ENCODE measurements around the gene LAMC1. TPM values are rescaled to one million over a fixed set of nuclear protein-coding genes. Genes with fewer than 3 reads are reported as not detected.

LAMC1 gene
- total RNA-seq, 1 experiment from 2014 or later, result 61.2 TPM

- Histone ChIP-seq H3K27ac (ENCODE audit: low read depth, low read length) (no peak overlapping the region), H3K36me3 (ENCODE audit: control insufficient read depth in 1 of 2, insufficient read depth in 2 of 2, low read length in 2 of 2) (no peaks in the 10 kb centered on the region), H2AFZ (ENCODE audit: low read depth, low read length, poor library complexity, severe bottlenecking) (no peak overlapping the region), H3K9me3 (ENCODE audit: control insufficient read depth in 1 of 2, insufficient read depth in 1 of 2, low read depth in 1 of 2, low read length in 2 of 2) (no peaks in the 10 kb centered on the region), H3K4me1 (ENCODE audit: control insufficient read depth in 1 of 2, insufficient read depth in 2 of 2, low read length in 2 of 2) (peaks cover 24 to 41% of the 10 kb centered on the region in 2 experiments), H3K9me2 (ENCODE audit: insufficient read depth) (no peaks in the 10 kb centered on the region), H3K27me3 (ENCODE audit: insufficient read depth, low read length) (no peaks in the 10 kb centered on the region), H3K4me2 (ENCODE audit: low read length) (no peak overlapping the region), H3K79me2 (ENCODE audit: insufficient read depth, low read length) (peaks cover 59% of the 10 kb centered on the region), H3K9ac (ENCODE audit: low read length) (no peak overlapping the region), H4K20me1 (ENCODE audit: insufficient read depth) (no peaks in the 10 kb centered on the region), H3K4me3 (replicated peaks in 1 of 2; ENCODE audit: low read depth in 1 of 2, low read length in 2 of 2) (no peak overlapping the region)
- CTCF ChIA-PET, result no interaction called here
- RAD21 ChIA-PET (ENCODE audit: low non-redundant PET in 1 of 2, low total read pairs in 2 of 2, uncharacterized antibody in 2 of 2, unreplicated experiment in 2 of 2), result no interaction called here
- TF ChIP-seq TCF7L2 (IDR thresholded peaks at IDR 0.05; ENCODE audit: borderline replicate concordance, extremely low read depth, insufficient read depth, insufficient read length) (no peak), EGR1 (IDR thresholded peaks at IDR 0.05; ENCODE audit: low read depth) (no peak), CTCF (IDR thresholded peaks at IDR 0.05 in 2 of 3, conservative IDR thresholded peaks at IDR 0.05 in 1 of 3; ENCODE audit: borderline replicate concordance in 1 of 3, insufficient read depth in 1 of 3, low read depth in 2 of 3, low read length in 2 of 3) (no peak), ELF1 (IDR thresholded peaks at IDR 0.05; ENCODE audit: borderline replicate concordance, low read depth) (no peak), SIN3A (IDR thresholded peaks at IDR 0.05; ENCODE audit: low read depth) (no peak)
- BruUV-seq (replicated peaks), result no TSS peak
- intact Hi-C loops (cut with micrococcal nuclease), result no loop called here
- POLR2A ChIA-PET, result no interaction called here
- no peak for ATAC-seq
- no peak for DNase-seq (ENCODE audit: low read depth, low spot score)
Observed at GRCh38 chr1:183087001-183087400, 63.8 kb downstream of the LAMC1 start.

GRCh38 chr1:183089025-183089639 is 65.9 kb downstream of the LAMC1 start:
- no peak overlapping the region for H3K9ac ChIP-seq (ENCODE audit: low read length)
- no TSS peak for BruUV-seq (replicated peaks)
- peak overlapping the region; percentile 38 for H3K4me2 ChIP-seq (ENCODE audit: low read length)
- H4K20me1 ChIP-seq (ENCODE audit: insufficient read depth), result no peaks in the 10 kb centered on the region
- H3K79me2 ChIP-seq (ENCODE audit: insufficient read depth, low read length), result peaks cover 52% of the 10 kb centered on the region
- no peaks in the 10 kb centered on the region for H3K36me3 ChIP-seq (ENCODE audit: control insufficient read depth in 1 of 2, insufficient read depth in 2 of 2, low read length in 2 of 2)
- DNase-seq (ENCODE audit: low read depth, low spot score), result no peak
- H3K27me3 ChIP-seq (ENCODE audit: insufficient read depth, low read length), result no peaks in the 10 kb centered on the region
- no peak overlapping the region for H3K27ac ChIP-seq (ENCODE audit: low read depth, low read length)
- H3K9me2 ChIP-seq (ENCODE audit: insufficient read depth), result no peaks in the 10 kb centered on the region
- peak; percentile 45 for TF ChIP-seq SP1 (IDR thresholded peaks at IDR 0.05; ENCODE audit: low read depth)
- no peak for TF ChIP-seq JUND (IDR thresholded peaks at IDR 0.05)
- no peak for TF ChIP-seq ZNF274 (IDR thresholded peaks at IDR 0.05; ENCODE audit: low read depth, low read length)
- no peak for TF ChIP-seq RAD21 (IDR thresholded peaks at IDR 0.05; ENCODE audit: low read depth)
- TF ChIP-seq TCF7L2 (IDR thresholded peaks at IDR 0.05; ENCODE audit: borderline replicate concordance, extremely low read depth, insufficient read depth, insufficient read length), result peak; percentile 82
- no peak for TF ChIP-seq POLR2A (IDR thresholded peaks at IDR 0.05; ENCODE audit: borderline replicate concordance, extremely low read depth, insufficient read depth, insufficient read length)
- no peak for TF ChIP-seq SIN3A (IDR thresholded peaks at IDR 0.05; ENCODE audit: low read depth)
- TF ChIP-seq CBX3 (IDR thresholded peaks at IDR 0.05; ENCODE audit: low read depth), result 0 out of 2 replicates have a peak, but pooled peaks have one; percentile 37
- TF ChIP-seq EZH2phosphoT487 (IDR thresholded peaks at IDR 0.05; ENCODE audit: borderline replicate concordance), result no peak
- ChIA-PET RAD21 (ENCODE audit: low non-redundant PET in 1 of 2, low total read pairs in 2 of 2, uncharacterized antibody in 2 of 2, unreplicated experiment in 2 of 2) (no interaction called here), CTCF (no interaction called here), POLR2A (no interaction called here)
- ATAC-seq, result peak; percentile 17
- H2AFZ ChIP-seq (ENCODE audit: low read depth, low read length, poor library complexity, severe bottlenecking), result no peak overlapping the region
- no peaks in the 10 kb centered on the region for H3K9me3 ChIP-seq (ENCODE audit: control insufficient read depth in 1 of 2, insufficient read depth in 1 of 2, low read depth in 1 of 2, low read length in 2 of 2)
- peaks cover 30 to 58% of the 10 kb centered on the region in 2 experiments for H3K4me1 ChIP-seq (ENCODE audit: control insufficient read depth in 1 of 2, insufficient read depth in 2 of 2, low read length in 2 of 2)
- intact Hi-C loops (cut with micrococcal nuclease), result no loop called here
- no peak overlapping the region for H3K4me3 ChIP-seq (replicated peaks in 1 of 2; ENCODE audit: low read depth in 1 of 2, low read length in 2 of 2)

Measured in HCT116 (cell line).